HepG2 (cell line): Measurements from ENCODE around the gene GOLGA3. TPM values are rescaled to one million over a fixed set of nuclear protein-coding genes. Genes with fewer than 3 reads are reported as not detected.

Experiments used
- AGO2 ChIP-seq: fragments of 200-400 bp; formaldehyde crosslinking; optimal IDR thresholded peaks from 2 replicates; pipeline ENCODE3; 2017; ENCODE audit warnings: mild to moderate bottlenecking, low read depth, low read length, moderate library complexity
- DMAP1 ChIP-seq: IDR thresholded peaks from 2 replicates; pipeline ENCODE4 v1.6.1; 2016
- ETV6 ChIP-seq: sonication (generic); formaldehyde crosslinking; conservative IDR thresholded peaks from 2 replicates; pipeline ENCODE4 v1.4.0; 2020; ENCODE audit warnings: missing genetic modification reagents
- KLF12 ChIP-seq: sonication (generic); formaldehyde crosslinking; IDR thresholded peaks from 2 replicates; pipeline ENCODE4 v1.4.0; 2020; ENCODE audit warnings: missing genetic modification reagents, borderline replicate concordance
- MTF1 ChIP-seq: sonication (generic); formaldehyde crosslinking; IDR thresholded peaks from 2 replicates; pipeline ENCODE4 v1.5.0; 2020; ENCODE audit warnings: missing genetic modification reagents
- POGZ ChIP-seq: sonication (generic); formaldehyde crosslinking; IDR thresholded peaks from 2 replicates; pipeline ENCODE4 v1.4.0; 2020; ENCODE audit warnings: mild to moderate bottlenecking, missing genetic modification reagents
- TAF1 ChIP-seq: sonication (generic); formaldehyde crosslinking; IDR thresholded peaks from 2 replicates; pipeline ENCODE4 v1.4.0; 2020; ENCODE audit warnings: missing genetic modification reagents
- TSC22D2 ChIP-seq: sonication (generic); formaldehyde crosslinking; IDR thresholded peaks from 2 replicates; pipeline ENCODE4 v1.5.1; 2020; ENCODE audit warnings: missing genetic modification reagents, mild to moderate bottlenecking, borderline replicate concordance
- ZFP41 ChIP-seq: sonication (generic); formaldehyde crosslinking; IDR thresholded peaks from 2 replicates; pipeline ENCODE4 v1.4.0; 2020; ENCODE audit warnings: mild to moderate bottlenecking, missing genetic modification reagents, borderline replicate concordance
- ZFP90 ChIP-seq: sonication (generic); formaldehyde crosslinking; IDR thresholded peaks from 2 replicates; pipeline ENCODE4 v1.8.0; 2022; ENCODE audit warnings: missing genetic modification reagents, mild to moderate bottlenecking, inconsistent platforms, borderline replicate concordance
- ZKSCAN8 ChIP-seq: IDR thresholded peaks from 2 replicates; pipeline ENCODE4 v1.6.1; 2016; ENCODE audit warnings: borderline replicate concordance, missing genetic modification reagents, missing compliant biosample characterization
- ZNF10 ChIP-seq: sonication (generic); formaldehyde crosslinking; IDR thresholded peaks from 2 replicates; pipeline ENCODE4 v1.4.0; 2020; ENCODE audit warnings: mild to moderate bottlenecking, low read depth, missing genetic modification reagents, borderline replicate concordance
- ZNF510 ChIP-seq: sonication (generic); formaldehyde crosslinking; IDR thresholded peaks from 2 replicates; pipeline ENCODE4 v1.4.0; 2020; ENCODE audit warnings: low read depth, mild to moderate bottlenecking, missing genetic modification reagents
- ZNF572 ChIP-seq: sonication (generic); formaldehyde crosslinking; IDR thresholded peaks from 2 replicates; pipeline ENCODE4 v1.5.1; 2020; ENCODE audit warnings: mild to moderate bottlenecking, missing genetic modification reagents
- ZNF605 ChIP-seq: sonication (generic); formaldehyde crosslinking; IDR thresholded peaks from 2 replicates; pipeline ENCODE4 v1.8.0; 2022; ENCODE audit warnings: mild to moderate bottlenecking, missing genetic modification reagents
- ZNF703 ChIP-seq: sonication (generic); formaldehyde crosslinking; IDR thresholded peaks from 2 replicates; pipeline ENCODE4 v1.5.1; 2020; ENCODE audit warnings: missing genetic modification reagents, mild to moderate bottlenecking, moderate library complexity, borderline replicate concordance
- ZNF704 ChIP-seq: sonication (generic); formaldehyde crosslinking; IDR thresholded peaks from 2 replicates; pipeline ENCODE4 v1.8.1; 2023; ENCODE audit warnings: mild to moderate bottlenecking, inconsistent platforms, moderate library complexity, missing genetic modification reagents, borderline replicate concordance
- ZNF720 ChIP-seq: sonication (generic); formaldehyde crosslinking; IDR thresholded peaks from 2 replicates; pipeline ENCODE4 v1.4.0; 2020; ENCODE audit warnings: missing genetic modification reagents
- ZNF780A ChIP-seq: sonication (generic); formaldehyde crosslinking; IDR thresholded peaks from 2 replicates; pipeline ENCODE4 v1.8.0; 2022; ENCODE audit warnings: mild to moderate bottlenecking, missing genetic modification reagents, moderate library complexity
- ZNF784 ChIP-seq: sonication (generic); formaldehyde crosslinking; IDR thresholded peaks from 2 replicates; pipeline ENCODE4 v1.5.1; 2020; ENCODE audit warnings: missing genetic modification reagents, mild to moderate bottlenecking, borderline replicate concordance
- ZZZ3 ChIP-seq: sonication (generic); formaldehyde crosslinking; IDR thresholded peaks from 2 replicates; pipeline ENCODE4 v1.4.0; 2020; ENCODE audit warnings: missing genetic modification reagents, mild to moderate bottlenecking, borderline replicate concordance
- polyA plus RNA-seq, 8 experiments: library from polyadenylated mRNA; depleted of rRNA in 3 of 8; stranded (reverse) in 7 of 8; unstranded in 1 of 8; fragments of >200 nt; fragmentation: Illumina TruSeq in 4 of 8; extraction: Trizol in 4 of 8; gene quantifications; 2 replicates each; pipeline versions ENCODE4 v1.2.1 to v1.2.3, GENCODE V29; 2011 to 2016; ENCODE audit warnings: low read depth in 4 of 8, missing spikeins in 1 of 8, mixed read lengths in 1 of 8; ENCODE audit not compliant: insufficient read depth in 1 of 8
- total RNA-seq, 5 experiments: library from RNA; depleted of rRNA; stranded (reverse); fragments of >200 nt; fragmentation: Illumina TruSeq; extraction: Trizol; gene quantifications; 2 replicates each; pipeline ENCODE4 v1.2.3, GENCODE V29; 2016; ENCODE audit warnings: low read depth in 1 of 5
- TF ChIP-seq, protein P1 (sequence below): IDR thresholded peaks from 2 replicates; pipeline ENCODE4 v1.6.1; 2012; ENCODE audit warnings: low read depth, low read length, improper control_type of control experiment
- TF ChIP-seq, protein P2 (sequence below): sonication (generic); formaldehyde crosslinking; IDR thresholded peaks from 2 replicates; pipeline ENCODE4 v1.5.1; 2020; ENCODE audit warnings: mild to moderate bottlenecking, missing genetic modification reagents, moderate library complexity
- TF ChIP-seq, protein P3 (sequence below): sonication (generic); formaldehyde crosslinking; IDR thresholded peaks from 2 replicates; pipeline ENCODE4 v1.5.0; 2020; ENCODE audit warnings: mild to moderate bottlenecking, missing genetic modification reagents, moderate library complexity

GOLGA3 gene
- total and polyA plus RNA-seq, 2 of the 13 experiments (the other 11 are each of a cell fraction or from before 2014, with no cell fraction given) = 22.0 to 43.0 TPM

DNA sequence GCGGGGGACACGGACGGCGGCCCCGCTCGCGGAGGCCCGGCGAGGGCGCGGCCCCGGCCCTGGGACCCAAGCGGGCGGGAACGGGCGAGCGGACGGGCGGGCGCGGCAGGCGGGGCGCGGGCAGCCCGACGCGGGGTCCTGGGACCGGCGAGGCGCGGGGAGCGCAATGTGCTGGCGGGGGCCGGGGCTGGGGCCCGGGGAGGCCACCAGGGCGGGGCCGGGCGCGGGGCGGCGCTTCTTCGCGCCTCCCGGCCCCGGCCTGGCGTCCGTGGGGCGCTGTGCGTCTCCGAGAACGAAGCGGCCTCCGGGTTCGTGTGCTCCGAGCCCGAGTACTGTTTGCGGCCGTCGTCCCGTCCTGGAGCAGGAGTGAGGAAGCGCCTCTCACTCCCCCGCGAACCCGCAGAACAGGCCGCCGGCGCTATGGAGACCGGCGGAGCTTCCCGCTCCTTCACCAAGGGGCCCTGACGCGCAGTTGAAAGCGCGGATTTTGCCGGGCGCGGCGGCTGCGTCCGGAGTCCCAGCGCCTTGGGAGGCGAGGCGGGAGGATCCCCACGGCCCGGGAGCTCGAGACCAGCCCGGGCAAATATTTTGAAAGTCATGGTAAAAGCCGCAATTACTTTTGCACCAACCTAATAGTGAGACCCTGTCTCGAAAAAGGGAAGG lies 66.6 kb downstream of the GOLGA3 start (continued):
- TF ChIP-seq ZNF10 (no peak), TSC22D2 (CRISPR knock-in tag) (no peak), ZNF784 (CRISPR knock-in tag) (no peak), ZFP41 (CRISPR knock-in tag) (no peak), ETV6 (0 out of 2 replicates have a peak, but pooled peaks have one; percentile 71), POGZ (no peak), ZNF510 (CRISPR knock-in tag) (no peak), ZNF704 (no peak), ZNF780A (CRISPR knock-in tag) (no peak), ZNF572 (CRISPR knock-in tag) (no peak), MTF1 (no peak), ZNF703 (CRISPR knock-in tag) (no peak), KLF12 (CRISPR knock-in tag) (peak; percentile 78; the same call in 1 of the 2 replicates), DMAP1 (CRISPR knock-in tag) (0 out of 2 replicates have a peak, but pooled peaks have one; percentile 46), ZFP90 (CRISPR knock-in tag) (no peak), ZKSCAN8 (0 out of 2 replicates have a peak, but pooled peaks have one; percentile 36), ZNF720 (no peak), ZNF605 (CRISPR knock-in tag) (peak; percentile 46; the same call in 1 of the 2 replicates), ZZZ3 (CRISPR knock-in tag) (no peak), TAF1 (peak; percentile 82), AGO2 (peak; percentile 29)
- TF ChIP-seq, protein P1, sequence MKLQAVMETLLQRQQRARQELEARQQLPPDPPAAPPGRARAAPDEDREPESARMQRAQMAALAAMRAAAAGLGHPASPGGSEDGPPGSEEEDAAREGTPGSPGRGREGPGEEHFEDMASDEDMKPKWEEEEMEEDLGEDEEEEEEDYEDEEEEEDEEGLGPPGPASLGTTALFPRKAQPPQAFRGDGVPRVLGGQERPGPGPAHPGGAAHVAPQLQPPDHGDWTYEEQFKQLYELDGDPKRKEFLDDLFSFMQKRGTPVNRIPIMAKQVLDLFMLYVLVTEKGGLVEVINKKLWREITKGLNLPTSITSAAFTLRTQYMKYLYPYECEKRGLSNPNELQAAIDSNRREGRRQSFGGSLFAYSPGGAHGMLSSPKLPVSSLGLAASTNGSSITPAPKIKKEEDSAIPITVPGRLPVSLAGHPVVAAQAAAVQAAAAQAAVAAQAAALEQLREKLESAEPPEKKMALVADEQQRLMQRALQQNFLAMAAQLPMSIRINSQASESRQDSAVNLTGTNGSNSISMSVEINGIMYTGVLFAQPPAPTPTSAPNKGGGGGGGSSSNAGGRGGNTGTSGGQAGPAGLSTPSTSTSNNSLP = no peak
- TF ChIP-seq, protein P2, sequence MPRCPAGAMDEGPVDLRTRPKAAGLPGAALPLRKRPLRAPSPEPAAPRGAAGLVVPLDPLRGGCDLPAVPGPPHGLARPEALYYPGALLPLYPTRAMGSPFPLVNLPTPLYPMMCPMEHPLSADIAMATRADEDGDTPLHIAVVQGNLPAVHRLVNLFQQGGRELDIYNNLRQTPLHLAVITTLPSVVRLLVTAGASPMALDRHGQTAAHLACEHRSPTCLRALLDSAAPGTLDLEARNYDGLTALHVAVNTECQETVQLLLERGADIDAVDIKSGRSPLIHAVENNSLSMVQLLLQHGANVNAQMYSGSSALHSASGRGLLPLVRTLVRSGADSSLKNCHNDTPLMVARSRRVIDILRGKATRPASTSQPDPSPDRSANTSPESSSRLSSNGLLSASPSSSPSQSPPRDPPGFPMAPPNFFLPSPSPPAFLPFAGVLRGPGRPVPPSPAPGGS (CRISPR knock-in tag) = no peak
- TF ChIP-seq, protein P3, sequence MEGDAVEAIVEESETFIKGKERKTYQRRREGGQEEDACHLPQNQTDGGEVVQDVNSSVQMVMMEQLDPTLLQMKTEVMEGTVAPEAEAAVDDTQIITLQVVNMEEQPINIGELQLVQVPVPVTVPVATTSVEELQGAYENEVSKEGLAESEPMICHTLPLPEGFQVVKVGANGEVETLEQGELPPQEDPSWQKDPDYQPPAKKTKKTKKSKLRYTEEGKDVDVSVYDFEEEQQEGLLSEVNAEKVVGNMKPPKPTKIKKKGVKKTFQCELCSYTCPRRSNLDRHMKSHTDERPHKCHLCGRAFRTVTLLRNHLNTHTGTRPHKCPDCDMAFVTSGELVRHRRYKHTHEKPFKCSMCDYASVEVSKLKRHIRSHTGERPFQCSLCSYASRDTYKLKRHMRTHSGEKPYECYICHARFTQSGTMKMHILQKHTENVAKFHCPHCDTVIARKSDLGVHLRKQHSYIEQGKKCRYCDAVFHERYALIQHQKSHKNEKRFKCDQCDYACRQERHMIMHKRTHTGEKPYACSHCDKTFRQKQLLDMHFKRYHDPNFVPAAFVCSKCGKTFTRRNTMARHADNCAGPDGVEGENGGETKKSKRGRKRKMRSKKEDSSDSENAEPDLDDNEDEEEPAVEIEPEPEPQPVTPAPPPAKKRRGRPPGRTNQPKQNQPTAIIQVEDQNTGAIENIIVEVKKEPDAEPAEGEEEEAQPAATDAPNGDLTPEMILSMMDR = peak; percentile 51
